Prostate gland (tissue), 2 donors: ENCODE data around the gene FIBP. TPM values are rescaled to one million over a fixed set of nuclear protein-coding genes. Genes with fewer than 3 reads are reported as not detected.

ENCODE experiments used
- DNase-seq: peaks from one replicate; pipeline ENCODE4 v3.0.0-alpha.2; 2019; ENCODE audit warnings: low spot score
- H3K27ac ChIP-seq, 2 donors: fragments of 200-600 bp; sonication (generic); 2 replicates each; pipeline ENCODE4 v1.5.1; 2017 to 2019
- H3K27me3 ChIP-seq: fragments of 200-600 bp; sonication (generic); replicated peaks from 2 replicates; pipeline ENCODE4 v1.5.1; 2019; ENCODE audit not compliant: insufficient read depth
- H3K36me3 ChIP-seq, 2 donors: fragments of 200-600 bp; sonication (generic); 1 replicate in 1 of 2; 2 replicates in 1 of 2; pipeline versions ENCODE4 v1.5.1 to v1.8.1; 2017 to 2019
- H3K4me1 ChIP-seq: fragments of 200-600 bp; sonication (generic); replicated peaks from 2 replicates; pipeline ENCODE4 v1.5.1; 2019
- H3K4me3 ChIP-seq, 2 donors: fragments of 200-600 bp; sonication (generic); 2 replicates each; pipeline ENCODE4 v1.5.1; 2017 to 2019
- H3K9me3 ChIP-seq: fragments of 200-600 bp; sonication (generic); 2 replicates; pipeline ENCODE4 v1.5.1; 2017
- CTCF ChIP-seq, 4 experiments: fragments of 200-600 bp in 2 of 4; fragments of 450-650 bp in 2 of 4; sonication (generic) in 2 of 4; IDR thresholded peaks; 1 replicate in 3 of 4; 2 replicates in 1 of 4; pipeline ENCODE4 v1.5.1; 2016 to 2019; ENCODE audit warnings: antibody characterized with exemption in 4 of 4, mild to moderate bottlenecking in 2 of 4, moderate library complexity in 2 of 4
- POLR2A ChIP-seq: fragments of 450-650 bp; IDR thresholded peaks from one replicate; pipeline ENCODE4 v1.6.1; 2016; ENCODE audit warnings: antibody characterized with exemption, mild to moderate bottlenecking
- POLR2AphosphoS5 ChIP-seq: sonication (generic); formaldehyde crosslinking; IDR thresholded peaks from one replicate; pipeline ENCODE4 v1.6.1; 2017; ENCODE audit warnings: antibody characterized with exemption
- WGBS: methylation state at CpG from one replicate; pipeline ENCODE4 v1.1.5; 2018; 5-methylcytosine and 5-hydroxymethylcytosine counted together
- intact Hi-C: fragments of 100-400 bp; cut with DNase I; formaldehyde crosslinking; loops from one replicate; pipeline ENCODE4 v1.14.2; 2022
- total RNA-seq, 2 donors: library from RNA; depleted of rRNA; stranded (reverse); fragments of >200 nt; gene quantifications; one replicate each; pipeline ENCODE4 v1.1.0, GENCODE V29; 2016

Gene FIBP
- total RNA-seq: 100 to 1,000 TPM in 1 of 2 donors, 10 to 100 TPM in 1; 87.7 to 151 TPM

GRCh38 chr11:65888163-65888814 lies at the start of gene FIBP:
Gene FIBP, minus strand, starts transcription at chr11:65888471. Its CDS starts 53 bp downstream, at chr11:65888418.
- H3K9me3 ChIP-seq: no peaks in the 10 kb centered on the region
- H3K36me3 ChIP-seq: no peaks in the 10 kb centered on the region
- peak within 1 kb of the TSS; percentile 89 to 93 for H3K27ac ChIP-seq
- intact Hi-C loops: loop anchor here (2.0 kb wide), 2 partner anchors 31 to 73 kb away; partner anchors contain the start of gene SART1
- H3K4me3 ChIP-seq: peak within 1 kb of the TSS; percentile 54 to 58
- H3K4me1 ChIP-seq: peaks cover 17% of the 10 kb centered on the region
- peak; percentile 97 for DNase-seq
- TF ChIP-seq POLR2AphosphoS5 (peak; percentile 96), POLR2A (peak; percentile 80), CTCF (IDR thresholded peaks at IDR 0.05) (peak; percentile 83 to 99 (median 96))
- H3K27me3 ChIP-seq: no peaks in the 10 kb centered on the region
- WGBS: under 1% methylated on average over 54 of the region's 57 CpGs

- no peak overlapping the region for H3K27ac ChIP-seq
- no peaks in the 10 kb centered on the region for H3K9me3 ChIP-seq
- intact Hi-C loops: no loop called here
- WGBS: 33% methylated on average over 4 of the region's 4 CpGs
- H3K36me3 ChIP-seq: no peaks in the 10 kb centered on the region
- no peak for DNase-seq
- no peaks in the 10 kb centered on the region for H3K4me1 ChIP-seq
- TF ChIP-seq POLR2AphosphoS5: no peak
- no peak for TF ChIP-seq POLR2A
- TF ChIP-seq CTCF (IDR thresholded peaks at IDR 0.05): no peak
- H3K27me3 ChIP-seq: no peaks in the 10 kb centered on the region
- H3K4me3 ChIP-seq: no peak overlapping the region
These were observed 49.5 kb upstream of the FIBP start for GRCh38 chr11:65937766-65938165.

- Histone ChIP-seq H3K36me3 (no peaks in the 10 kb centered on the region), H3K9me3 (no peaks in the 10 kb centered on the region), H3K4me3 (no peak overlapping the region), H3K27ac (no peak overlapping the region), H3K27me3 (no peaks in the 10 kb centered on the region), H3K4me1 (no peaks in the 10 kb centered on the region)
- WGBS: 33% methylated on average over 4 of the region's 4 CpGs
- intact Hi-C loops: no loop called here
- DNase-seq: no peak
- no peak for TF ChIP-seq POLR2AphosphoS5
- TF ChIP-seq POLR2A: no peak
- no peak for TF ChIP-seq CTCF (IDR thresholded peaks at IDR 0.05)
These were observed 45.7 kb upstream of the FIBP start for GRCh38 chr11:65934014-65934413.

- H3K27me3 ChIP-seq: no peaks in the 10 kb centered on the region
- DNase-seq: no peak
- H3K27ac ChIP-seq: no peak overlapping the region
- 42% methylated on average over 9 of the region's 9 CpGs for WGBS
- TF ChIP-seq POLR2A: no peak
- TF ChIP-seq POLR2AphosphoS5: no peak
- no peak for TF ChIP-seq CTCF (IDR thresholded peaks at IDR 0.05)
- no peaks in the 10 kb centered on the region for H3K9me3 ChIP-seq
- intact Hi-C loops: no loop called here
- no peak overlapping the region for H3K4me3 ChIP-seq
- H3K4me1 ChIP-seq: no peaks in the 10 kb centered on the region
- no peaks in the 10 kb centered on the region for H3K36me3 ChIP-seq
These were observed 44.3 kb upstream of the FIBP start for GRCh38 chr11:65932558-65932919.
